ENCODE results near the gene MPST.

GRCh38 chr22:37054056-37054395 lies 34.5 kb downstream of the MPST start:
- no peak for TF ChIP-seq CTCF (conservative IDR thresholded peaks at IDR 0.05; ENCODE audit: low read length)
- TF ChIP-seq EZH2phosphoT487 (IDR thresholded peaks at IDR 0.05; ENCODE audit: borderline replicate concordance, low read depth, low read length): no peak
